ENCODE data around the gene TNIK.

DNA sequence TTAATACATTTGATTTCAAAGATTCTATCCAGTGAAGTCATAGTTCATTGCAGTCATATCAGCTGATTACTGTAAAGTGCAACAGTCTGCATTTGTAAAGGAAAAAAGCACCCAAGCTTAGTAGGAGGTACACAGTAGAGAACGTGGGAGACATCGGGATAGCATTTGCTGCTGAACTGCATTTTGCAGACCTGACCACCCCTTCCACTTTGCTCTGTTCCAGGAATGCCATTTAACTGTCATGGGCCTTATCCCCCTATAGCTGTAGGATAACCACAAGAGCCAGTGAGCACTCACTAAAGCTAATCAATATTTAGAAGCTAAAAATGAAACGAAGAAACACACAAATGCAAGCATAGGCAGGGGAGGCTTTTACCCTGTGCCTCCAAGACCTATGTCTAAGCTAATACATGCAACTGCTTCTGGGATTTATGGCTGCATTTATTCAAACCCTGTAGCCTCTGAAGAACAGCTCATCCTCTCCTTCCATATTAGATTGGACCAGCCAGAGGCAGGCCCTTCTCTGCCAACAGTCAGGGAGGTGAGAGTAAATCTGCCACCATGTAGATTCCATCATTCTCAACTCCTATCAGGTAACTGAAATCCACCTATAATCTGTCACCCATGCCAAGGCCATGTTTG, 23.0 kb downstream of the TNIK start:
- no peak for TF ChIP-seq EZH2 (IDR thresholded peaks at IDR 0.05; ENCODE audit: borderline replicate concordance)
- TF ChIP-seq, protein P1, sequence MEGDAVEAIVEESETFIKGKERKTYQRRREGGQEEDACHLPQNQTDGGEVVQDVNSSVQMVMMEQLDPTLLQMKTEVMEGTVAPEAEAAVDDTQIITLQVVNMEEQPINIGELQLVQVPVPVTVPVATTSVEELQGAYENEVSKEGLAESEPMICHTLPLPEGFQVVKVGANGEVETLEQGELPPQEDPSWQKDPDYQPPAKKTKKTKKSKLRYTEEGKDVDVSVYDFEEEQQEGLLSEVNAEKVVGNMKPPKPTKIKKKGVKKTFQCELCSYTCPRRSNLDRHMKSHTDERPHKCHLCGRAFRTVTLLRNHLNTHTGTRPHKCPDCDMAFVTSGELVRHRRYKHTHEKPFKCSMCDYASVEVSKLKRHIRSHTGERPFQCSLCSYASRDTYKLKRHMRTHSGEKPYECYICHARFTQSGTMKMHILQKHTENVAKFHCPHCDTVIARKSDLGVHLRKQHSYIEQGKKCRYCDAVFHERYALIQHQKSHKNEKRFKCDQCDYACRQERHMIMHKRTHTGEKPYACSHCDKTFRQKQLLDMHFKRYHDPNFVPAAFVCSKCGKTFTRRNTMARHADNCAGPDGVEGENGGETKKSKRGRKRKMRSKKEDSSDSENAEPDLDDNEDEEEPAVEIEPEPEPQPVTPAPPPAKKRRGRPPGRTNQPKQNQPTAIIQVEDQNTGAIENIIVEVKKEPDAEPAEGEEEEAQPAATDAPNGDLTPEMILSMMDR (IDR thresholded peaks at IDR 0.05; ENCODE audit: poor library complexity): no peak

Data from hepatocyte (in vitro differentiated cells).